Activated CD8-positive, alpha-beta memory T cell treated with anti-CD3 and anti-CD28 coated beads, Interleukin-2, amount 10 ng/mL, durations not matched to agents 7 days and 5 days (primary cell): ENCODE measurements around the gene ZNRF3. TPM values are rescaled to one million over a fixed set of nuclear protein-coding genes. Genes with fewer than 3 reads are reported as not detected.

Experiments used
- ATAC-seq: fragments of 150-1000 bp; cut with Tn5 transposase; one replicate; pipeline ENCODE4 v1.10.0; 2021; ENCODE audit warnings: moderate library complexity
- CTCF ChIA-PET: fragments of 350-600 bp; sonication (Branson Sonifier 250); formaldehyde crosslinking; loops from one replicate; lab custom pipeline; 2021; ENCODE audit warnings: antibody characterized with exemption; lab: Charles Lee
- DNase-seq: peaks from one replicate; pipeline ENCODE4 v3.0.0-alpha.2; 2020
- H3K27ac Mint-ChIP-seq: one replicate; pipeline ENCODE4 v1.8.0; 2021; ENCODE audit warnings: mild to moderate bottlenecking, mixed read lengths
- H3K27me3 Mint-ChIP-seq: one replicate; pipeline ENCODE4 v1.8.0; 2021; ENCODE audit warnings: mixed read lengths
- H3K36me3 Mint-ChIP-seq: one replicate; pipeline ENCODE4 v1.8.0; 2021; ENCODE audit warnings: mild to moderate bottlenecking, mixed read lengths
- H3K4me1 Mint-ChIP-seq: one replicate; pipeline ENCODE4 v1.8.0; 2021; ENCODE audit warnings: mixed read lengths
- H3K4me3 Mint-ChIP-seq: one replicate; pipeline ENCODE4 v1.8.0; 2021; ENCODE audit warnings: mild to moderate bottlenecking, moderate library complexity, mixed read lengths
- H3K9me3 Mint-ChIP-seq: one replicate; pipeline ENCODE4 v1.8.0; 2022; ENCODE audit warnings: low read depth, mixed read lengths
- total RNA-seq, 2 experiments: library from RNA; stranded (reverse); gene quantifications; one replicate each; pipeline ENCODE4 v1.2.3, GENCODE V29; 2021

ZNRF3 gene
- total RNA-seq, 2 experiments from 2014 or later: 0.26 to 0.79 TPM

DNA sequence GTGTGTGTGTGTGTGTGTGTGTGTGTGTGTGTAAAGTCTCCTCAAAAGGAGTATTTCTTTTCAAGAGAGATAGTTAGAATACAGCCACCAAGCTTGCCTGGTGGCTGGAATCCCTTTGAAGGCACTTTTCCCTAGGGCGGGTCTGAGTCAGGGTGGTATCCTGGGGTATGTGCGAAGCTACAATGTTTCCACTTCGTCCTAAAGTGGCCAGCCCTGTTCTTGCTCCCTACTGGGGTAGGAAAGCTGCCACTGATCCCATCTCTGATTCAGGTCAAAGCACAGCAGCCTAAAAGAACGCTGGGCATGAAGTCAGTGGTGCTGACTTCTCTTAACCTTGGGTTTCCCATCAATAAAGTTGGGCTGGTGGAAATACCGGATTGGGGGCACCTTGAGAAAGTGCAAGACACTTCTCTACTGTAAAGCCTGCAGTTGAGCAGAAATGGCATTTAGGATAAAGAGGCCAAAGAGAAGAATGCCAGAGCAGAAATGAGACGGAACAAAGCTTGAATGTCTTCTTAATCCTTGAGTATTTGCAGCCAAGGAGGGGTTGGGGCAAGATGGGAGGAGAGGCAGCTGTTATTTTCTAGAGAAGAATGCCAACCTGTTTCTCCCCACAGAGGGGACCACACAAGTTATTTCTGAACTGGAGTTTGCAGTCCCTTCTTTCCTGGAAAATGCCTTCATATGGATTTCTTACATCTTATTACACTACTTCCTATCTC, 35.3 kb downstream of the ZNRF3 start:
- Mint-ChIP-seq H3K36me3 (no peaks in the 10 kb centered on the region), H3K9me3 (no peaks in the 10 kb centered on the region), H3K27ac (no peak overlapping the region), H3K4me3 (no peak overlapping the region), H3K27me3 (peaks cover 78% of the 10 kb centered on the region), H3K4me1 (no peaks in the 10 kb centered on the region)
- no peak for ATAC-seq
- no peak for DNase-seq
- CTCF ChIA-PET: interaction anchor here (0.7 kb wide), 1 partner anchor 306 kb away, joined by 3 read pairs; no protein-coding TSS in a partner anchor

DNA sequence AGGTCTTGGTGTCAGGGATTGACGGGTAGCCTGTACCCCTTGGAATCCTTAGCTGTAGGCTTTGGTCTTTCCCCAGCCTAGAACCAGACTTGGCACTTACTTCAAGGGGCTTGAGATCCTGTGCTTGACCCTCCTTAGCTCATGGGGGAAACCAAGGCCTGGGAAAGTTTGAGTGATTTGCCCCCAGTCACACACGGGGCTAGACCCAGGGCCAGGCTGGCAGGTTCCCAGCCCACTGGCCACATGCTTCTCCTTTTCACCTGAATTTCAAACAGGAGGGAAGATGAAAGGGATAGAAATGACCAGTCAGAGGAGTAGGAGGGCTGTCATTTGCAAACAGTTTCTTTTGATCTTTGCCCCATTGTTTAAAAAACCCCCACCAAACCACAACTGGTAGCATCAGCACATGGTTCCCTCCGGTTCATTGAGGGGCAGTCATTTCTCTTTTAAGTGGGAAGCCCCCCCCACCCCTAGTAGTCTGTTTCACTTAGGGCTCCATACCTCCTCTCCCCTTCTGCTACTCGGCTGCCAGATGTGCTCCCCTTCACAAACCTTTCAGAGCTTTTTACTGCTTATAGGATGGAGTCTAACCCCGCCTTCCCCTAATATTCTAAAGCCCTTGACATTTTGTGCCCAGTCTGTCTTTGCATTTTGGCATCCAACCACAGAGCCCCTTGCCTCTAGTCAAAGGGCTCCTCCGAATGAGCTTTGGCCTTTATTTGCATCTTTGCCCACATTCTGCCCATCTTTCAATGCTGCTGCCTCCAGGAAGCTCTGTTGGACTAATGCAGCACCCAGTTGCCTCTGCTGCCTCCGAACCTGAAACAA, 37.6 kb downstream of the ZNRF3 start:
- no peaks in the 10 kb centered on the region for H3K36me3 Mint-ChIP-seq
- DNase-seq (no peak), ATAC-seq (no peak)
- no peak overlapping the region for H3K4me3 Mint-ChIP-seq
- no peaks in the 10 kb centered on the region for H3K9me3 Mint-ChIP-seq
- peaks cover 79% of the 10 kb centered on the region for H3K27me3 Mint-ChIP-seq
- no peaks in the 10 kb centered on the region for H3K4me1 Mint-ChIP-seq
- no peak overlapping the region for H3K27ac Mint-ChIP-seq
- CTCF ChIA-PET: no interaction called here

DNA sequence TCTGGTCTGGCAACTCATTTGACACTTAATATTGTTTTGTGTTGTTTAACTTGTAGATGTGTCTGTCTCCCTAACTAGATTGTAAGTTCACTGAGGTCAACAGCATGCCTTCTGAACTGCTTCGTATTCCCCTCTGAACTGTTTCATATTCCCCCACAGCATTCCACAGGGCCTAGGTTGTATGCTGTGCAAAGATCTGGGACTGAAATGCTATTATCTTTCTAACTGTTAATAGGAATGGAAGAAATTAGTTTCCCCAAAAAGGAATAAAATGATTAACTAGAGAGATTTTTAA, 38.2 kb downstream of the ZNRF3 start:
- CTCF ChIA-PET: no interaction called here
- Mint-ChIP-seq H3K27me3 (peaks cover 78% of the 10 kb centered on the region), H3K4me1 (no peaks in the 10 kb centered on the region), H3K4me3 (no peak overlapping the region), H3K36me3 (no peaks in the 10 kb centered on the region), H3K9me3 (no peaks in the 10 kb centered on the region), H3K27ac (no peak overlapping the region)
- ATAC-seq (no peak), DNase-seq (no peak)

DNA sequence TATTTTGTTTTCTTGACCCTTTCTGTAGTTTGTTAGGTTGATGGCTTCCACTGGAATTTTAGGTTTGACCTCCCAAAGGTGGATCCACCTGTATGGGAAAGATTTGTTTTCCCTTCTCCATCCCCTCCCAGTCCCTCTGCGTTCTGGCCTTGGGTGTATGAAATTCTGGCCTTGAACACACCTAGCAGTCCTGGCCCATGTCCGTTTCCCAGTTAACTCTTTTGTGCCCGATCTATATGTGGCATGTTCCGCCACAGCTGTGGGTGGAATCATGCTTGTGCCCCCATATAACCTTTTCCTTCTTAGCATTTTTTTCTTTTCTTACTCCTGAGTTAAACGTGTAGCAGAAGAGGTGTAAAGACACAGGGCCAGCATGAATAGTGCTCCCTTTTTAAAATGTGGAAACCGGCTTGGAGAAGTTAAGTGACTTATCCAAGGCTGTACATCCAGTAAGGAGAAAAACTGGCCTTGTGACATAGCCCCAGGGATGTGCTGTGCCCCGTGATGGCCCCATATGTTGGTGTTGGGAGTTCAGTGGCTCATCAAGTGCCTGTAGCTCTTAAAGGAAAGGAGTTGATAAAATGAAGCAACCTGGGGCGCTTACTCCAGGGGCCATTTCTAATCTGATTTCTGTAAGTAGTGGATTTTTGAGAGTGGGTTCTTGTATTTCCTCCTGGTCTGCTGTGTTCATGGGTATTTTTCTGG, 39.3 kb downstream of the ZNRF3 start:
- H3K4me3 Mint-ChIP-seq: no peak overlapping the region
- H3K9me3 Mint-ChIP-seq: no peaks in the 10 kb centered on the region
- no peak for DNase-seq
- no peak for ATAC-seq
- CTCF ChIA-PET: no interaction called here
- peaks cover 73% of the 10 kb centered on the region for H3K27me3 Mint-ChIP-seq
- no peaks in the 10 kb centered on the region for H3K36me3 Mint-ChIP-seq
- H3K4me1 Mint-ChIP-seq: no peaks in the 10 kb centered on the region
- H3K27ac Mint-ChIP-seq: no peak overlapping the region

DNA sequence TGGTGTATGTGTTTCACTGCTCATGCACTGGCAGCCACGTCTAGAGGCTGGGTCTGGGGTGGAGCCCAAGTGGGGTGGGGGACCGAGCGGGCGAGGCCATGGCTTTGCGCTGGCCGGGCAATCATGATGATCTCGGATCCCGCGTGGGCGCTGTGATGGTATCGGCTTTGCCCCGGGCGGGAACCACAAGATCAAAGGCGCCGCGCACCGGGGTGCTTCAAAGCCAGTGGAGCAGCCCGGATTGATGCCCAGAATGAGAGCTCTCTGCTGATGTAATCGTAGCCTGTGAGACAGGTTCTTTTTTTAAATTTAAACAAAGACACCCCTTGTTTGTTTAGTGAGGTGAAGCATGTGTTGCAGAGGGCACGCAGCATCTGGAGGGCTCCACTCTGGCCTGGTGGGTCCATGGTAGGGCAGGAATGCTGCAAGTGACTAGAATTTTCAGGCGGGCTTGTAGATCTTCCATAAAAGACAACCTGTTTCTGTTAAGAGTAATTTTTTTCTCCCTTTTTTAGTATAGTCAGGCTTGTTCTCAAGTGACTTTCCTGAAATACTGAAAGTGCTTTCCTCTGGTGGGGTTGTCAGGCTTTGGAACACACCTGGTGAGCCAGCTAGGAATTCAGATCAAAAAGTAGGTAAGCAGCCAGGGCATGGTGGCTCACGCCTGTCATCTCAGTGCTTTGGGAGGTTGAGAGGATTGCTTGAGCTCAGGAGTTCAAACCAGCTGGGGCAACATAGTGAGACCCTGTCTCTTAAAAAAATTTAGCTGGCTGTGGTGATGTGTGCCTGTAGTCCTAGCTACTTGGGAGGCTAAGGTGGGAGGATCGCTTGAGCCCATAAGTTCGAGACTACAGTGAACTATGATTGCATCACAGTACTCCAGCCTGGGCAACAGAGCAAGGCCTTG, 40.7 kb downstream of the ZNRF3 start:
- Mint-ChIP-seq H3K27me3 (peaks cover 67% of the 10 kb centered on the region), H3K27ac (no peak overlapping the region), H3K4me1 (no peaks in the 10 kb centered on the region), H3K4me3 (no peak overlapping the region), H3K36me3 (no peaks in the 10 kb centered on the region), H3K9me3 (no peaks in the 10 kb centered on the region)
- ATAC-seq (no peak), DNase-seq (no peak)
- CTCF ChIA-PET: no interaction called here

DNA sequence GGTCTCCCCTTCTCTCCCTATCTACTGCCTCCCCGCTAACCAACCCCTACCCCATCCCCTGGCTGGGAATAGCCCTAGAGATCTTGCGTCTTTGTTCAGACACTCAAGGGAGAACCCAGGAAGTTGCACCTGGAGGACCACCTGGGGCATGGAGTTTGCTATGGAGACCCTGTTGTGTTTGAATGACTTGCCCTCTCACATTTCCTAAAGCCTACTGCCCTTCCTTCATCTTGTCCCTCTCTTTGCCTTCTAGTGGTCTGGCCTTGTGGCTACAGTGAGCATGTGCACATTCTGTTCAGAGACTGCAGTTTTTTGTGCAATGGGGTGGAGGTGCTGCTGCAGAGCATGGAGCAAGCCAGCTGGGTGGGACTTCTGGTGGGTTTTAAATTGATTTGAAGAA, 42.5 kb downstream of the ZNRF3 start:
- no peaks in the 10 kb centered on the region for H3K9me3 Mint-ChIP-seq
- H3K27me3 Mint-ChIP-seq: peaks cover 65% of the 10 kb centered on the region
- ATAC-seq (no peak), DNase-seq (no peak)
- no peak overlapping the region for H3K4me3 Mint-ChIP-seq
- H3K4me1 Mint-ChIP-seq: no peaks in the 10 kb centered on the region
- no peak overlapping the region for H3K27ac Mint-ChIP-seq
- CTCF ChIA-PET: no interaction called here
- H3K36me3 Mint-ChIP-seq: no peaks in the 10 kb centered on the region

DNA sequence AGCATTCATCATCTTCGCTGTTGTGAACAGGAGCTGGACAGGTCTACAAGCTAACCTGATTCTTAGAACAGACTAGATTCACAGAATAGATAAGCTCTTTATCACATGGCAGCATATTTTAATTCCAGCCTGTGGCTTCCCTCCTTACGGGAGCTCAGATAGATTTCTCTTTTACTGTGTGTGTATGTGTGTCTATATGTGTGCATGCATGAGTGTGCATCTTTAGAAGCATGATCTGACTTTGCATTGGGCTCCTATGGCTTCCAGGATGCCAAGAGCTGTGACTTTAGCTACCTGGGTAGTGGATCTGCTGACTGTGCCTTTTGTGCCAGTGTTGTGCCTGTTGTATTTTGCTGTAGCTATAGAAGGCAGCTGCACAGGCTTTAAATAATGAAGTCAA, 44.3 kb downstream of the ZNRF3 start:
- Mint-ChIP-seq H3K4me1 (no peaks in the 10 kb centered on the region), H3K4me3 (no peak overlapping the region), H3K9me3 (no peaks in the 10 kb centered on the region), H3K36me3 (no peaks in the 10 kb centered on the region), H3K27ac (no peak overlapping the region), H3K27me3 (peaks cover 67% of the 10 kb centered on the region)
- no peak for ATAC-seq
- DNase-seq: no peak
- CTCF ChIA-PET: no interaction called here

DNA sequence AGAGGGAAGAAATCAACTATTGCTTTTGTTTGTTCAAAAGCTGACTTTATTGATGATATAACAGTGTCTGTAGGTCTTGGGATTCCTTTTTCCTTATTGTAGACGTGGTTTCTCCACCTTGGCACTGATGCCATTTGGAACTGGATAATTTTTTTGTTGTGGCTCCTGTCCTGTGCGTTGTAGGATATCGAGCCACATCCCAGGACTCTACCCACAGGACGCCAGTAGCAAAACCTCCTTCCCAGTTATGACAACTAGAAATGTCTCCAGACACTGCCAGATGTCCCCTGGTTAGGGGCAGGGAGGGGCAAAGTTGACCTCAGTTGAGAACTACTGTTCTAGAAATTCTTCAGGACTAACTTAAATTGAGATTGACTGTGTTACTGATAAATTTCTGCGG, 45.8 kb downstream of the ZNRF3 start:
- H3K4me1 Mint-ChIP-seq: no peaks in the 10 kb centered on the region
- H3K27ac Mint-ChIP-seq: no peak overlapping the region
- ATAC-seq: no peak
- CTCF ChIA-PET: no interaction called here
- H3K4me3 Mint-ChIP-seq: no peak overlapping the region
- H3K9me3 Mint-ChIP-seq: no peaks in the 10 kb centered on the region
- H3K36me3 Mint-ChIP-seq: no peaks in the 10 kb centered on the region
- DNase-seq: no peak
- H3K27me3 Mint-ChIP-seq: peaks cover 66% of the 10 kb centered on the region

DNA sequence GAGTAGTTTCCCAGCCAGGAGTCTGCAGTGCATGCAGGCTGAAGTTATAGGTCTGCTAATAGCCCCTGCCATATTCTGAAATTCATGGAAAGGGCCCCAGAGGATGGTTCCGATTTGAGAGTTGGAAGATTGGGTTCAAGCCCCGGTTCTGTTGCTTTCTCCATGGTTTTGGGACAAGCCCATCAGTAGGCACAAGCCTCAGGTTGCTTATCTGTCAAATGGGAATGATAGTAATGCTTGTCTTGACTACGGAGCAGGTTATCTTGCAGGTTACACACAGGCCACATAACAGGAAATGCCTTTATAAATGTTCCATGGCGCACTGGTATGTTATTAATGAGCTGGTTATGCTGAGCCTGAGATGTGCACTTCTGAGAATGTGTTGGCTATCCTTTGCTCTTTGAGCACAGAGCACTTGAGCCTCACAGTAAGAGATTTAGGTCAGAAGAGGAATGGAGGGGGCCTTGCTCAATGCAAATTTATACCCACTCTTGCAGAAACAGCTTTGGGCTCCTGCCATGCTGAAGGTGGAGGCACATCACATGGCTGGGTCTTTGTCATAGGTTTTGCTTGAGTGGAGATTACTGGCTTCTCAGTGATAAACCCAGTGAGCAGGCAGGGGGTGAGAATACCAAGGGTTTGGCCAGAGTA, 47.1 kb downstream of the ZNRF3 start:
- ATAC-seq (no peak), DNase-seq (no peak)
- H3K36me3 Mint-ChIP-seq: no peaks in the 10 kb centered on the region
- H3K9me3 Mint-ChIP-seq: no peaks in the 10 kb centered on the region
- no peak overlapping the region for H3K27ac Mint-ChIP-seq
- peaks cover 67% of the 10 kb centered on the region for H3K27me3 Mint-ChIP-seq
- CTCF ChIA-PET: no interaction called here
- no peaks in the 10 kb centered on the region for H3K4me1 Mint-ChIP-seq
- H3K4me3 Mint-ChIP-seq: no peak overlapping the region

DNA sequence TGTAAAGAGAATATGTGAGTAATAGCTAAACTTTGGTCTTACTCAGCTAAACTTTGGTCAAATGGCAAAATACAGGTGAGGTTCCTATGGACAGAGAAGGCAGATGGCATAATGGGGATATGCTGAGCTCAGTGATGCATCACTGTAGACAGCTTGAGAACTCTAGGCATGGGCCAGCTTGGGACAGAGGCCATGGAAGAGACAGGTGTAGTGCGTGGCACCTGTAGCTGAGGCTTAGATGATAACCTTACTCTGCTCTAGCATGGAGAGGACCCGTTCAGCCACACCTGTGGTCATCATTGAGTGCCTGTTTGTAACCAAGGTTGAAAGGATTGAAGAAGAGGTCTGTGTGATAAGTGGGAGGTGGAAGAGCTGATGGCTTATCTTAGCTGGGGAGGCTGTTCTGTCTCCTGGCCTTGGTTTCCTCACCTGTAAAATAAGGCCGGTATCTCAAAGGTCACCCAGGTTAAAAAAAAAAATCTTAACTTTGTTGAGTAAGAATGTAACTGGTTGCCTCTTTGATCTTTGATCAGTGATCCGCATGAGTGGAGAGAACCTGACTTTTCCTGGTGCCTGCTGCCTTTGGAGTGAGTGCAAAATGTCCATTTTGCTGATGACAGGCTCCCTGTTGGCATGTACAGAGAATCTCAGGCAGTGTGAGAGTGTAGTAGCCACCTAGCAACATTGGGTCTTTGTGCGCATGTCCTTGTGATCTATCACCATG, 48.6 kb downstream of the ZNRF3 start:
- Mint-ChIP-seq H3K36me3 (no peaks in the 10 kb centered on the region), H3K9me3 (no peaks in the 10 kb centered on the region), H3K4me3 (no peak overlapping the region), H3K27me3 (peaks cover 71% of the 10 kb centered on the region), H3K27ac (no peak overlapping the region), H3K4me1 (no peaks in the 10 kb centered on the region)
- DNase-seq: no peak
- CTCF ChIA-PET: interaction anchor here (1.0 kb wide), 1 partner anchor 14 kb away, joined by 3 read pairs; no protein-coding TSS in a partner anchor
- no peak for ATAC-seq

DNA sequence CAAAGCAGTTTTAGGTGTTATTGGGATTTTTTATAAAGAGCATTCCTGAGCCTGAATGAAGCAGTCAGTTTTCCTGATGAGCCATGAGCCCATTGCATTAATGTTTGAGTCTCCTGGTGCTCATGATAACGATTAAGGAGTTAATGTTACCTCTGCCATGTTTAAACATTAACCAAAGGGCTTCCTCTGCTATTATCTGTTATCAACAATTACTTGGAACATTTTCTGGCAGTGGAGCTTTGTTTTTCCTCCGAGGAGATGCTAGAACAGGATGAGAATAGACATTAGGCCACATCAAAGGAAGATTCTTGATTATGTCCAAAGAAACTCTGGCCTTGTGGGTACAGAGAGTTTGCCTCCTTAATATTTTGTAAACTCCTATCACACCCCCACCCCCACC, 49.9 kb downstream of the ZNRF3 start:
- no peak for DNase-seq
- H3K36me3 Mint-ChIP-seq: no peaks in the 10 kb centered on the region
- peaks cover 71% of the 10 kb centered on the region for H3K27me3 Mint-ChIP-seq
- ATAC-seq: no peak
- CTCF ChIA-PET: interaction anchor here (1.0 kb wide), 1 partner anchor 12 kb away, joined by 3 read pairs; no protein-coding TSS in a partner anchor
- no peak overlapping the region for H3K4me3 Mint-ChIP-seq
- H3K9me3 Mint-ChIP-seq: no peaks in the 10 kb centered on the region
- no peaks in the 10 kb centered on the region for H3K4me1 Mint-ChIP-seq
- H3K27ac Mint-ChIP-seq: no peak overlapping the region

DNA sequence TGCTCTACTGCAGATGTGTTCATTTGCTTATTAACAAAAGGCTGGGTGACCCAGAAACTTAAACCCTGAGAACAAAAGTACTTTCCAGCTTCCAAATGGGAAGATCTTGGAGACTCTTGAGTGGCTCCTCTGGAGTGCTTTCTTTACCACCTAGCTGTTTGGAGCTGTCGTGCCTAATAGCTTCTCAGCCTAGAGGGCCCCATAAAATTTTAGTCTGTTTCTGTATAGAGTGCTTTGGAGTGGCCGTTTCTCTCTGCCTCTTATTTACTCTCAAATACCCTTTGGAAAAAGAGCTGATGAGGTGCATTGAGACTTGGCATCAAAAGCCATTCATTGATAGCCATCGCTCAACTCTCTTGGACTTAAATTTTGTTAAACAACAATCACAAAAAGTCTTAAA, 50.7 kb downstream of the ZNRF3 start:
- CTCF ChIA-PET: no interaction called here
- ATAC-seq (no peak), DNase-seq (no peak)
- Mint-ChIP-seq H3K4me3 (no peak overlapping the region), H3K9me3 (no peaks in the 10 kb centered on the region), H3K36me3 (no peaks in the 10 kb centered on the region), H3K4me1 (no peaks in the 10 kb centered on the region), H3K27ac (no peak overlapping the region), H3K27me3 (peaks cover 72% of the 10 kb centered on the region)
